Panc1 (cell line): Measurements from ENCODE around the gene ELMO2. TPM values are rescaled to one million over a fixed set of nuclear protein-coding genes. Genes with fewer than 3 reads are reported as not detected.

Source experiments
- ATAC-seq: fragments of 200-7000 bp; cut with Tn5 transposase; 2 replicates; pipeline ENCODE4 v1.9.1; 2020; ENCODE audit warnings: mild to moderate bottlenecking, moderate library complexity
- BruUV-seq: library from RNA; stranded (reverse); fragments of 400-500 nt; replicated peaks from 2 replicates; lab custom pipeline; 2021; lab: Mats Ljungman, UMichigan
- CTCF ChIA-PET: fragments of 300-600 bp; sonication (Branson Sonifier 250); formaldehyde crosslinking; loops from one replicate; lab custom pipeline; 2022; ENCODE audit warnings: antibody characterized with exemption; lab: Charles Lee
- POLR2A ChIA-PET: fragments of 300-600 bp; sonication (Branson Sonifier 250); formaldehyde crosslinking; loops from one replicate; lab custom pipeline; 2022; ENCODE audit warnings: antibody characterized with exemption; lab: Charles Lee
- DNase-seq: peaks from one replicate; pipeline ENCODE4 v3.0.0-alpha.2; 2010; ENCODE audit warnings: low read depth, low spot score
- H3K27ac ChIP-seq: 2 replicates; pipeline ENCODE4 v1.5.1; 2011; ENCODE audit warnings: mild to moderate bottlenecking, low read length, inconsistent platforms
- H3K27me3 ChIP-seq: fragments of 200-500 bp; sonication (Bioruptor generic); 2 replicates; pipeline ENCODE4 v1.6.0; 2014; ENCODE audit warnings: low read length, inconsistent platforms; ENCODE audit not compliant: control insufficient read depth, insufficient read depth
- H3K36me3 ChIP-seq: fragments of 200-500 bp; sonication (Bioruptor generic); 2 replicates; pipeline ENCODE4 v1.5.1; 2014; ENCODE audit warnings: inconsistent platforms, mild to moderate bottlenecking, low read length, moderate library complexity; ENCODE audit not compliant: control insufficient read depth, insufficient read depth
- H3K4me1 ChIP-seq: 2 replicates; pipeline ENCODE4 v1.5.1; 2011; ENCODE audit warnings: inconsistent platforms, mild to moderate bottlenecking, low read length, moderate library complexity; ENCODE audit not compliant: control insufficient read depth, insufficient read depth
- H3K4me3 ChIP-seq, 2 experiments: 2 replicates each; pipeline ENCODE4 v1.5.1; 2011 to 2012; ENCODE audit warnings: low read depth in 2 of 2, low read length in 2 of 2, mild to moderate bottlenecking in 2 of 2, inconsistent platforms in 1 of 2, moderate library complexity in 1 of 2
- H3K9me3 ChIP-seq: fragments of 200-500 bp; sonication (Bioruptor generic); 2 replicates; pipeline ENCODE4 v1.5.1; 2014; ENCODE audit warnings: low read depth, mild to moderate bottlenecking, inconsistent platforms, low read length, moderate library complexity; ENCODE audit not compliant: control insufficient read depth, insufficient read depth
- CTCF ChIP-seq: fragments of 450-650 bp; IDR thresholded peaks from 2 replicates; pipeline ENCODE4 v1.5.1; 2017; ENCODE audit warnings: mild to moderate bottlenecking
- POLR2AphosphoS5 ChIP-seq: IDR thresholded peaks from 2 replicates; pipeline ENCODE4 v1.6.1; 2012; ENCODE audit warnings: mild to moderate bottlenecking, low read depth, low read length, moderate library complexity
- REST ChIP-seq, 2 experiments: IDR thresholded peaks; 2 replicates each; pipeline ENCODE4 v1.6.1; 2011 to 2012; ENCODE audit warnings: low read depth in 2 of 2, control low read depth in 1 of 2, low read length in 1 of 2, mild to moderate bottlenecking in 1 of 2, moderate library complexity in 1 of 2; ENCODE audit not compliant: insufficient read depth in 1 of 2
- SIN3A ChIP-seq: IDR thresholded peaks from 2 replicates; pipeline ENCODE4 v1.6.1; 2012; ENCODE audit warnings: low read depth, mild to moderate bottlenecking, low read length, moderate library complexity, borderline replicate concordance; ENCODE audit not compliant: insufficient read depth
- TCF7L2 ChIP-seq: IDR thresholded peaks from 2 replicates; pipeline ENCODE4 v1.6.1; 2011; ENCODE audit warnings: mild to moderate bottlenecking, low read depth, low read length, inconsistent platforms
- in situ Hi-C: cut with HindIII; loops from 2 replicates; pipeline ENCODE4 v1.10.0; 2016; ENCODE audit warnings: low sequenced_read_pairs, low pct_unique_long_range_greater_than_20kb
- intact Hi-C: fragments of 100-400 bp; cut with micrococcal nuclease; formaldehyde crosslinking; loops from one replicate; pipeline ENCODE4 v1.10.0; 2022; ENCODE audit not compliant: unreplicated experiment
- total RNA-seq: library from RNA; stranded (reverse); gene quantifications from one replicate; pipeline ENCODE4 v1.2.1, GENCODE V29; 2021; ENCODE audit not compliant: unreplicated experiment

The ELMO2 gene
- total RNA-seq, 1 experiment from 2014 or later, result 40.4 TPM

- ChIA-PET POLR2A (no interaction called here), CTCF (interaction anchor here (0.8 kb wide), 1 partner anchor 79 kb away, joined by 3 read pairs; the partner anchor contains the start of gene ELMO2)
- TF ChIP-seq REST (IDR thresholded peaks at IDR 0.05; ENCODE audit: insufficient read depth in 1 of 2, low read depth in 2 of 2, low read length in 1 of 2) (no peak), TCF7L2 (no peak), CTCF (no peak), SIN3A (no peak), POLR2AphosphoS5 (no peak)
- intact Hi-C loops (no loop called here), in situ Hi-C loops (no loop called here)
- ATAC-seq (no peak), DNase-seq (no peak)
- Histone ChIP-seq H3K4me1 (no peaks in the 10 kb centered on the region), H3K36me3 (no peaks in the 10 kb centered on the region), H3K27me3 (no peaks in the 10 kb centered on the region; the same call in 1 of the 2 replicates), H3K9me3 (no peaks in the 10 kb centered on the region), H3K4me3 (no peak overlapping the region), H3K27ac (no peak overlapping the region)
- no TSS peak for BruUV-seq
Measured at GRCh38 chr20:46327557-46327956, 78.9 kb downstream of the ELMO2 start.

- DNase-seq (no peak), ATAC-seq (no peak)
- H3K27me3 ChIP-seq, result no peaks in the 10 kb centered on the region; the same call in 1 of the 2 replicates
- H3K36me3 ChIP-seq, result no peaks in the 10 kb centered on the region
- no peaks in the 10 kb centered on the region for H3K9me3 ChIP-seq
- ChIA-PET POLR2A (no interaction called here), CTCF (interaction anchor here (0.8 to 1.0 kb wide), 2 partner anchors 23 to 104 kb away, joined by 3 read pairs; no protein-coding TSS in a partner anchor)
- H3K4me1 ChIP-seq, result no peaks in the 10 kb centered on the region
- no peak for TF ChIP-seq TCF7L2
- no peak for TF ChIP-seq POLR2AphosphoS5
- no peak for TF ChIP-seq REST (IDR thresholded peaks at IDR 0.05; ENCODE audit: insufficient read depth in 1 of 2, low read depth in 2 of 2, low read length in 1 of 2)
- no peak for TF ChIP-seq CTCF
- no peak for TF ChIP-seq SIN3A
- in situ Hi-C loops, result no loop called here
- BruUV-seq, result no TSS peak
- H3K27ac ChIP-seq, result no peak overlapping the region
- intact Hi-C loops, result no loop called here
- H3K4me3 ChIP-seq, result no peak overlapping the region
Measured at GRCh38 chr20:46325789-46326188, 80.6 kb downstream of the ELMO2 start.
